ENCODE data around the gene RBM47.
A peak's percentile ranks its signal among the peaks of the same experiment; 100 is the strongest.

Gene RBM47

DNA sequence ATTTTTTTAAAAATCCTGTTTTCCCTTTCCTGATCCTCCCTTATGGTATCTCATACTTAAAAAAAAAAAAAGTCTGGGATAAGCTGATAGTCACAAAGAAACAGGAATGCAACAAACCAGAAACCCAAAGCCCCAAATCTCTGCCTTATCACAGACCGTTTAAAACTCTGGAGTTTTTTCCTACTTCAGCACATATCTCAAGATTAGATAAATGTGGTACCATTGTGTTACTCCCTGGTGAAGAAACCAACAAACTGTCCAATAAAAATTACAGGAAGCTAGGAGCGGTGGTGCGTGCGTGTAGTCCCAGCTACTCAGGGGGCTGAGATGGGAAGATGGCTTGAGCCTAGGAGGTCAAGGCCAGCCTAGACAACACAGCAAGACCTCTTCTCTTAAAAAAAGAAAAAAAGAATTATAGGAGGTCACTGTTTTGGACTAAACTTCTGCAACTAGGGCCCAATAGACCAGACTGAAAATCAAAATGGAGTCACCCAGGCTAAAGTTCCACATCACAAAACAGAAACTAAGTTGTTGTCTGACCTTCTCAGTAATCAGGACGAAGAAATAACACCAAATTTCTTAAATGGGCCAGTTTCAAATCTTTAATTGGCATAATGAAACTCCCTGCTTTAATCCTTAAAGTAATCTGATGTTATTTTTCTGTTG, 51.9 kb downstream of the RBM47 start:
- Histone ChIP-seq H3K27me3 (ENCODE audit: control insufficient read depth in 1 of 2, insufficient read depth in 1 of 2, low read length in 2 of 2) (no peaks in the 10 kb centered on the region), H4K91ac (ENCODE audit: low read length) (no peak overlapping the region), H2BK12ac (ENCODE audit: low read length in 2 of 2) (peak overlapping the region in 1 of 2 experiments; percentile 84), H3K18ac (ENCODE audit: low read depth in 1 of 2, low read length in 2 of 2) (no peak overlapping the region), H3K27ac (ENCODE audit: low read length, poor library complexity, severe bottlenecking) (peak overlapping the region; percentile 92), H4K8ac (ENCODE audit: low read length) (no peak overlapping the region), H2BK5ac (ENCODE audit: low read depth, low read length, poor library complexity, severe bottlenecking) (no peak overlapping the region), H3K4me3 (ENCODE audit: insufficient read depth in 1 of 2, low read depth in 1 of 2, low read length in 2 of 2) (no peak overlapping the region), H2BK15ac (ENCODE audit: low read depth, poor library complexity, severe bottlenecking) (no peak overlapping the region), H3K36me3 (ENCODE audit: control insufficient read depth in 1 of 2, insufficient read depth in 2 of 2, low read depth in 1 of 2, low read length in 2 of 2) (no peaks in the 10 kb centered on the region), H3K23ac (ENCODE audit: low read length in 2 of 2) (no peak overlapping the region), H3K9me3 (ENCODE audit: control insufficient read depth, low read length) (no peaks in the 10 kb centered on the region), H2BK120ac (ENCODE audit: low read depth, low read length) (no peak overlapping the region), H3K14ac (ENCODE audit: low read length in 2 of 2) (no peak overlapping the region), H2AK5ac (ENCODE audit: low read length, severe bottlenecking) (peak overlapping the region; percentile 74), H3K4me1 (ENCODE audit: control insufficient read depth, insufficient read depth, low read depth, low read length) (peaks cover 12% of the 10 kb centered on the region), H3K79me1 (replicated peaks; ENCODE audit: low read length, poor library complexity, severe bottlenecking) (peaks cover 5% of the 10 kb centered on the region), H3K9ac (ENCODE audit: low read length) (peak overlapping the region; percentile 85), H2AFZ (ENCODE audit: low read depth, low read length) (no peak overlapping the region), H3K4ac (ENCODE audit: low read depth in 1 of 2, low read length in 2 of 2) (peak overlapping the region in 1 of 2 experiments; percentile 24), H3K4me2 (ENCODE audit: low read length, poor library complexity, severe bottlenecking) (no peak overlapping the region)
- WGBS = no CpG with 5 or more reads among the region's 5 CpGs
- DNase-seq = no peak

DNA sequence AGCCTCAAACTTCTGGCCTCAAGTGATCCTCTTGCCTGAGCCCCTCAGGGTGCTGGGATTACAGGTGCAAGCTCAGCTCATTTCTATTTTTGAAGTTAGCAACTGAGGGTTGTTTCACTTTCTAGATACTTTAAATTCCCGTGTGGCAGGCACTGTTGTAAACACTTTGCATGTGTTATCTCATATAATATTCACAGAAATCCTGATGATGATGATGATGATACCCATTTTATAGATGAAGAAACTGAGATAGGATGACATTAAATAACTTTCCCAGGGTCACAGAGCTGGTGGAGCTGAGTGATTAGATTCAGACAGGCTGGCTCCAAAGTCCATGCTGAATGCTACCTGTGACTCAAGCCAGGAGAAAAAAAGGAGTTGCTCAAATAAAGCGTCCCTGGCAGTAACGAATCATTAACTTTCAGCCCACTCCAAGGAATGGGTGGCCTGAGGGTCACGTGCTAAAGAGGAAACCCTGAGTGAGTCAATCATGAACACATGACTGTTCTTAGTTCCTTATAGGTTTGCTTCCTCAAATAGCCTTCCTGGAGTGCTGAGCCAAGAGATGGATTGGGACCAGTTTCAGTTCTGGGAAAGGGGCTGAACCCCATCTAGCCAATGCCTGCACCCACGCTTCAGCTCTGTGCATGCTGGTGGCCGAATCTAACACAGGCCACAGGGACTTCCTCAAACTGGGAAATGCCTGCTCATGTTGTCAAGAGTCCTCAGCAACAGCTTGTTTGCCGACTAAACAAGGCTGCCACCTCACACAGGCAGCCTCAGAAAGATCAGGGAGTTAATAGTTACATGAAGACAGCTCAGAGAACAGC, 52.8 kb downstream of the RBM47 start:
- Histone ChIP-seq H2BK12ac (ENCODE audit: low read length in 2 of 2) (peak overlapping the region; percentile 54 to 84), H3K18ac (ENCODE audit: low read depth in 1 of 2, low read length in 2 of 2) (peak overlapping the region; percentile 72 to 85), H2BK15ac (ENCODE audit: low read depth, poor library complexity, severe bottlenecking) (peak overlapping the region; percentile 92), H2AK5ac (ENCODE audit: low read length, severe bottlenecking) (no peak overlapping the region), H4K91ac (ENCODE audit: low read length) (peak overlapping the region; percentile 95), H4K8ac (ENCODE audit: low read length) (peak overlapping the region; percentile 99), H3K4me2 (ENCODE audit: low read length, poor library complexity, severe bottlenecking) (peak overlapping the region; percentile 53), H3K23ac (ENCODE audit: low read length in 2 of 2) (no peak overlapping the region), H3K14ac (ENCODE audit: low read length in 2 of 2) (no peak overlapping the region), H3K4ac (ENCODE audit: low read depth in 1 of 2, low read length in 2 of 2) (peak overlapping the region; percentile 41 to 82), H2BK5ac (ENCODE audit: low read depth, low read length, poor library complexity, severe bottlenecking) (peak overlapping the region; percentile 48), H3K4me3 (ENCODE audit: insufficient read depth in 1 of 2, low read depth in 1 of 2, low read length in 2 of 2) (peak overlapping the region in 1 of 2 experiments; percentile 0), H3K9me3 (ENCODE audit: control insufficient read depth, low read length) (no peaks in the 10 kb centered on the region), H3K36me3 (ENCODE audit: control insufficient read depth in 1 of 2, insufficient read depth in 2 of 2, low read depth in 1 of 2, low read length in 2 of 2) (no peaks in the 10 kb centered on the region), H3K27me3 (ENCODE audit: control insufficient read depth in 1 of 2, insufficient read depth in 1 of 2, low read length in 2 of 2) (no peaks in the 10 kb centered on the region), H2BK120ac (ENCODE audit: low read depth, low read length) (peak overlapping the region; percentile 73), H3K4me1 (ENCODE audit: control insufficient read depth, insufficient read depth, low read depth, low read length) (peaks cover 12% of the 10 kb centered on the region), H2AFZ (ENCODE audit: low read depth, low read length) (no peak overlapping the region), H3K27ac (ENCODE audit: low read length, poor library complexity, severe bottlenecking) (peak overlapping the region; percentile 92), H3K9ac (ENCODE audit: low read length) (peak overlapping the region; percentile 85), H3K79me1 (replicated peaks; ENCODE audit: low read length, poor library complexity, severe bottlenecking) (peaks cover 5% of the 10 kb centered on the region)
- DNase-seq = peak; percentile 97
- 44% methylated on average over 5 of the region's 7 CpGs for WGBS

DNA sequence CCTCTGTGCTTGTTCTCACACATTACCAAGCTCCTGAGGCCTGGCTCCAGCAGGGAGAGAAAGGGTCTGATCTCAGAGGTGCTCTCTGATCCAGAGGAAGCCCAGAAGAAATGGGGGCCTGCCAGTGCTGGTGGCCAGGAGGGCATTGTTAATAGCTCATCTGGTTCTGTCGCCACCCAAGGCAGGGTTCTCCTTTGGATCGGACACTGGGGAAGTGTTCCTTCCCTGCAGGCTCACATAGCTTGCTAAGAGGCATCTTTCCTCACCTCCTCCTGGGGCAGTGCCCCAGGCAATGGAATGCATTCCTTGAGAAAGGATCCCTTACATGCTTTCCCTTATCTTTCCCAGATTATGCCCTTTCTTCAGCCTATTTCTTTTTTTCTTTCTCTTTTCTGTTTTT, 53.8 kb downstream of the RBM47 start:
- Histone ChIP-seq H2AFZ (ENCODE audit: low read depth, low read length) (no peak overlapping the region), H2AK5ac (ENCODE audit: low read length, severe bottlenecking) (peak overlapping the region; percentile 63), H3K4me2 (ENCODE audit: low read length, poor library complexity, severe bottlenecking) (no peak overlapping the region), H3K27me3 (ENCODE audit: control insufficient read depth in 1 of 2, insufficient read depth in 1 of 2, low read length in 2 of 2) (no peaks in the 10 kb centered on the region), H2BK12ac (ENCODE audit: low read length in 2 of 2) (peak overlapping the region; percentile 85 to 94), H3K9me3 (ENCODE audit: control insufficient read depth, low read length) (no peaks in the 10 kb centered on the region), H3K9ac (ENCODE audit: low read length) (peak overlapping the region; percentile 9), H4K91ac (ENCODE audit: low read length) (peak overlapping the region; percentile 59), H3K4me3 (ENCODE audit: insufficient read depth in 1 of 2, low read depth in 1 of 2, low read length in 2 of 2) (no peak overlapping the region), H3K4me1 (ENCODE audit: control insufficient read depth, insufficient read depth, low read depth, low read length) (peaks cover 14% of the 10 kb centered on the region), H3K18ac (ENCODE audit: low read depth in 1 of 2, low read length in 2 of 2) (peak overlapping the region; percentile 81 to 88), H3K27ac (ENCODE audit: low read length, poor library complexity, severe bottlenecking) (peak overlapping the region; percentile 3), H2BK15ac (ENCODE audit: low read depth, poor library complexity, severe bottlenecking) (peak overlapping the region; percentile 80), H4K8ac (ENCODE audit: low read length) (peak overlapping the region; percentile 35), H2BK120ac (ENCODE audit: low read depth, low read length) (no peak overlapping the region), H3K4ac (ENCODE audit: low read depth in 1 of 2, low read length in 2 of 2) (peak overlapping the region in 1 of 2 experiments; percentile 88), H3K79me1 (replicated peaks; ENCODE audit: low read length, poor library complexity, severe bottlenecking) (peaks cover 5% of the 10 kb centered on the region), H3K23ac (ENCODE audit: low read length in 2 of 2) (no peak overlapping the region), H3K14ac (ENCODE audit: low read length in 2 of 2) (peak overlapping the region in 1 of 2 experiments; percentile 36), H2BK5ac (ENCODE audit: low read depth, low read length, poor library complexity, severe bottlenecking) (no peak overlapping the region), H3K36me3 (ENCODE audit: control insufficient read depth in 1 of 2, insufficient read depth in 2 of 2, low read depth in 1 of 2, low read length in 2 of 2) (no peaks in the 10 kb centered on the region)
- no peak for DNase-seq
- 86% methylated on average over 2 of the region's 2 CpGs for WGBS
